NOMO-1 treated with dmso at 0.1 percent for 144 hours (cell line): ENCODE measurements around the gene AGTPBP1.

Source experiments
- DNase-seq: peaks from one replicate; lab custom pipeline; 2025; ENCODE audit not compliant: unreplicated experiment; lab: John Stamatoyannopoulos, UW

Gene AGTPBP1

DNA sequence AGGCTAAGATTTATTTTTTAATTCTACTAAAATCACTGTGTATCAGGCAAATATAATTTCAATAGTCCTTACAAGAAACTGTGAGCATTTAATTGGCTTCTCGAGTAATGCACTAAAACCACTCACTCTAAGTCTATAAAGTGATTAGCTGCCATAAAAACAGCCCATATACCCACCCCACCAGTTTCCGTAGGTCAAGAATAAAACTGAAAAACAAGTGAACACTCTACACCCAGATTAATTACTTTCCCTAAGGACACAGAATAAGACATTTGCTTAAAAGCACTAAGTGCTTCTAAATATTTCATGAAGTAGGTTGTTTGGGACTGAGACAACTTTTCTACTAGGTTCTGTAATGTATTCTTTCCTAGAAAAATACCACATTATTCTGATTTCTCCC is 194.2 kb downstream of the AGTPBP1 start:
- DNase-seq: no peak

- DNase-seq: no peak
Measured at GRCh38 chr9:85543196-85543595, 198.6 kb downstream of the AGTPBP1 start.

DNA sequence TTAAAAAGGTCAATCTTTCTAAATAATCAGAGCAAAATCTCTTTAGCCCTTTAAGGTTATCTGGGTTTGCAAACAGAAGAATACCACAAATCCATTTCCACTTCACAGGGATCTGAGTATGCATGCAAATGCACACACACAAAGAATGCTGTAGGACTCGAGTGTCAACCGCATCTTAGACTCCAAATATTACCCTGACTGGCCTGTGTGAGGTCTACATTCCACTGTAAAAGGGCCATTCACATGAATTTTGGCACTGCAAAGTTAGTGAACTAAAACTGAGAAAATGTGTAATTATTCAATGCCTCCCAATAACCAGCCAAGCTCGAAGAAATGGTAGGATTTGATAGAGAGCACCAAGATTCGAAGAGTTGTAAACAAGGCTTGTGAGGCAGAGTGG is 199.9 kb downstream of the AGTPBP1 start:
- no peak for DNase-seq

DNA sequence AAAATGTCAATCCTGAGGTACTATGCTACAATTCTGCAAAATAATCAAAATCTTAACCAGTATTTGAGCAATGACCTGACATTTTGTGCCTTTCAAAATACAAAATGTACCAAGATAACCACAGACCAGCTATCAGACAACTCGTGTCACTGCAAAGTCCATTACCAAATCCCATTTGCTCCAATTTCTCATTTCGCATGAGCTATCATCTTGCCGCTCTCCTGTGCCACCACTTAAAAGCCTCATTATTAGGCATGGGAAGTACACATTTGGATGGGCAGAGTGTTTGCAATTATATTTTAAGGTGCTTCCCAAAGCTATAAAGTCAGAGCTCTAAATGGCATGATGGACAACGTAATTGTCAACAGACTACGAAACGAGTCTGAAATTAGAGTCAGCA is 205.2 kb downstream of the AGTPBP1 start:
- DNase-seq: no peak

DNA sequence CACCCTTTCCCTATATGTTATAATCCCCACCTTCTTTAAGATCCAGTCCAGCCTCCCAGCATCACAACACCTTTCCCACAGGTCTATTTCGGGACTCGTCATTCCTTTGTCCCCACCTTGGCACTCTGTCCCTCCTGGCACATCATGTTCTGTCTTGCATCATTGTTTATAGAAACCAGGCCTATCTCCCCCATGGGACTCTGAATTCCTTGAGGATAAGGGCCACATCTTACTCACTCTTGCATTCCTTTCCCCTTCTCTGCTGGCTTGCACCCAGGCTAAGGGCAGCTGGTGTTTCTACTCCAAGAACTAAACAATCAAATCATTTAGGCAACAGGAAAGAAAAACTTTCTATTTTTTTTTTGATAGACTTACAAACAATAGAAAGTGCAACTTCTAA is 205.7 kb downstream of the AGTPBP1 start:
- DNase-seq: no peak

GRCh38 chr9:85534340-85534739 is 207.4 kb downstream of the AGTPBP1 start:
- no peak for DNase-seq

DNA sequence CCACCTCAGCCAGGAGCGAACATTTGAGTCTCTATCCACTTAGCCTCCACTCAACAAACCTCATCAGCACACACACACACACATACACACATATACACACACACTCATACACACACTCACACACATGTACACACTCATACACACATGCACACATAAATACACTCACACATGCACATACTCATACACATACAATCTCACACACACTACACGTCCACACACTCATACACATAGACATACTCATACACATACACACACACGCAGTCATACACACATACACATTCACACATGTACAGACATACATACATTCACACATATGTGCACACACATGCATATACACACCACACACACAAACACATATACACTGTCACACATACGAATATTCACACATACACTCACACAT is 208.2 kb downstream of the AGTPBP1 start:
- no peak for DNase-seq

DNA sequence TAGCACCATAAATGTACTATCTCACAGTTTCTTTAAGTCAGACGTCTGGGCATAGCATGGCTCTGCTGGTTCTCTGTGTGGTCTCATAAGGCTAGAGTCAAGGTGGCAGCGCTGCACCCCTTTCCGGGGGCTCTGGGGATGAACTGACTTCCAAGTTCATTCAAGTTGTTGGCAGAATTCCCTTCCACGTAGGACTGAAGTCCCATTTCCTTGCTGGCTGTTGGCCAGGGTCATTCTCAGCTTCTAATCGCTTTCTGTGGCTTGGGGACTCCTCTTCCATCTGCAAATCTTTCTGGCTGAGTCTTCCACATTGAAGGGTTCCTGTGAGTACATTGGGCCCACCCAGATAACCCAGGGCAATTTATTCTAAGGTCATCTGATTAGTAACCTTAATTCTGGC is 211.0 kb downstream of the AGTPBP1 start:
- DNase-seq: no peak

DNA sequence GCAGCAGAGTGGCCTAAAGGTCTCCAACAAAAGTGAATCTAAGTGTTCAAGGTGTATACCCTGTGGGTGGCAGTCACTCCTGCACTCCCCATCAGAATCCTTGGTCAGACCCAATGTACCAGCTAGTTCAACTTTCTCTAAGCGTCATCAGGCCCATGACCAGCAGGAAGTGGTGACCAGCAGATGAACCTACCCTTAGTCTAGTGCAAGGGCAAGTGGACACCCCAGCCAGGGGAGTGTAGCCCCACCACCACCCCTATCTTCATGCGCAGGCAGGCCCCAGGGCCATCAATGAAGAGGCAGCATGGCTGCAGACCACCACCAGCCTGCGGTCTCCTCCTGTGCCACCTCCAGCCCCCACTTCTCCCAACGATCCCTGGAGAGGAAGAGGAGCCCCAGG is 213.1 kb downstream of the AGTPBP1 start:
- DNase-seq: no peak

- DNase-seq: no peak
Measured at GRCh38 chr9:85528142-85528541, 213.6 kb downstream of the AGTPBP1 start.

DNA sequence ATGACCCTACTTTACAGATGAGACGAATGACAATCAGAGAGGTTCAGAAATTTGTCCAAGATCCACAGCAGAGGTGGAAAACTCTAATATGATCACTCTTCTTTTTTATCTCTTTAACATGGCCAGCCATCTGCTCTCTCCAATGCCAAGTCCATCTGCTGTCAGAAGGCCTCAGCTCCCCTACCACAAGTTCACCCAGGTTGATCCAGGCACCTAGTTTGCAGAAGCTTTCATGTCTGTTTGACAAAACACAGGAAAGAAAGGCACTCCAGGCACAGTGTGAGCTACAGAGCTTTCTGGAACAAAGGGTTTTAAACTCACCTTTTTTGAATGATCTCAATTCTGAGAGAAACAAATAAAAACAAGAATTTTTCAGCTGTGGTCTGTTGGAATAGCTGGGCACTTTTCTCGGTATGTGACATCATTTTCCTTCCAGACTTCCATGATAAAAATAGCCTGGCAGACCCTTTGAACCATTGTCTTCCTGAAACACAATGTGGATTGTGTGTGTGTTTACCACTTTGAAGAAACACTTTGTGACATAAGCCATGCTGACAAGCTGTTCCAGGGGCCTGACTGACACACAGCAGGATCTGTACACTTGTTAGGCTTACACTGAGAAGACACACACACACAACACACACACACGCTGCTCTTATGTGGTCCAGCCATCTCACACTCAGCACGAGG is 214.3 kb downstream of the AGTPBP1 start:
- DNase-seq: no peak

DNA sequence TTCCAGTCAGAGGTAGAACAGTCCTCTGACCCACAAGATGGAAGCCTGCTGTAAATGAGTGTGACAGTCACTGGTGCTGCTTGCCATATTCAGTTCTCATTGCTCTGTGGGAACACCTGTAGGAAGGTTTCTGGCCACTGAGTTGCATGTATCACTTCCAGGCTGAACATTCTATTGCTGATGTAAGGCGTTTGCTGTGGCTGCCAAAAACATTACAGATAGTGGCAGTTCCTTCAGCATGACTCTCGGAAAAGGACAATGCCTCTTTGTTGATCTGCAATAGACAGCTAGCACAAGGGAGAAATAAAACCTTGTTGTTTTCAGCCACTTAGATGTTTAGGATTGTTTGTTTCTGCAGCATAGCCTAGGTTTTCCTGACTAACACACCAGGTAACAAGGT is 217.2 kb downstream of the AGTPBP1 start:
- DNase-seq: no peak

DNA sequence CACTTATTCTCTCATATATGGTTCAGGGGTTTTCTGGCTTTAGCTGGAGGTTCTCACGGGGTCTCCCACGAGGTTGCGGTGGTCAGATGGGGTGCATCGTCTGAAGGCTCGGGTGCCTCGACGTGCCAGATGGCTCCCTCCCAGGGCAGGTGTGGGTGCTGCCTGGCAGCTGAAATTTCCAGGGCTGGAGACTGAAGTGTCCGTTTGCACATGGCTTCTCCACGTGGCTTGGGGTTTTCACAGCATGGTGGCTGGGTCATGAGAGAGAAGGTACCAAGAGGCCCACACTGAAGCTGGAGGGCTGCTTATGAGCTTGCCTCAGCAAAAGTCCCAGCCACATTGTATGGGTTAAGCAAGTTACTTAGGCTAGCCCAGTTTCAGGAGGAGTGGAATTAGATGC is 218.6 kb downstream of the AGTPBP1 start:
- no peak for DNase-seq

- peak; percentile 2 for DNase-seq
Measured at GRCh38 chr9:85522459-85523092, 219.2 kb downstream of the AGTPBP1 start.

GRCh38 chr9:85521371-85522197 is 220.2 kb downstream of the AGTPBP1 start:
- DNase-seq: no peak

DNA sequence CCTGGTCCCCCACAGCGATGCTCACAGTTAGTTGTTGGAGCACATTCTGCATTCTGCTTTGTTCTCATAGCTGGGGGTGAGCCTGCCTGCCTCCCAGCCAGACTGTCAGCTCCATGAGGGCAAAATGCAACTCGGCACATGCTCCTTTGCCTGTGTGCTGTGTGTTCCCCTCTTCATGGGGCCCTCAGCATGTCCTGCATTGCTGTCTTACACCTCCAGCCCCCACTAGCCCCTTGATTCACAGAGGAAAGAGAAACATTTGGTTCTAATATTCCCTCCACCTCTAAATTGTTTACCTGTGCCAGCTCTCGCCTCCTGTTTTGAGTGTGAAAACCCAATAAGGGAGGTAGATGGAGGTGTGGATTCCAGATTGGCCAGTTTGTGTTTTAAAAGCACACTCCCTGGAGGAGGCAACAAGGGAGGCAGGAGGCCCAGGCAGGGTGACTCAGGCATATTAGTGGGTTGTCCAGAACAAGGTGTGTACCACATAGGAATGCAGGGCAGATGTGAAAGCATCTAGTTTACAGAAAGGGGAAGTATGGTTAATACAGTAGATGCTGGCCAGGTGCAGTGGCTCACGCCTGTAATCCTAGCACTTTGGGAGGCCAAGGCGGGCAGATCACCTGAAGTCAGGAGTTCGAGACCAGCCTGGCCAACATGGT is 224.6 kb downstream of the AGTPBP1 start:
- DNase-seq: no peak

- no peak for DNase-seq
Measured at GRCh38 chr9:85516455-85516854, 225.3 kb downstream of the AGTPBP1 start.

GRCh38 chr9:85515021-85515420 is 226.7 kb downstream of the AGTPBP1 start:
- DNase-seq: no peak

GRCh38 chr9:85514256-85514655 is 227.5 kb downstream of the AGTPBP1 start:
- DNase-seq: no peak

DNA sequence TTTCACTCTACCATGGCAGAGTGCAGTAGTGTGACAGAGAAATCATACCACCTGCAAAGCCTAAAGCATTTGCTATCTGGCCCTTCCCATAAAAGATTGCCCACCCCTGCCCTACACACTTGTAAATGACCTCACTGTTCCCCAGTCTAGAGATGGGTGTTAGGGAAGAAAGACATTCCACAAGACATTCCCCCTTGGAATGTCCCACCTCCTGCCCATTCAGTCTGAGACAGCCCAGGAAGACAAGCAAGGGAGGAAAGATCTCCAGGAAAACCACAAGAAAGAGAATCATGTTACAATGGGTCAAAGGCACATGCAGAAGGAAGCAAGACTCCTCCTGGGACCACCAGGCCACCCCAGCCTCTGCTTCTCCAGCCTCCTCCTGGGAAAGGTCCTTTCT is 230.0 kb downstream of the AGTPBP1 start:
- no peak for DNase-seq

- DNase-seq: no peak
Measured at GRCh38 chr9:85510830-85511504, 230.8 kb downstream of the AGTPBP1 start.
